Bronchial epithelial cell (primary cell): ENCODE measurements around the gene NNMT. TPM values are rescaled to one million over a fixed set of nuclear protein-coding genes. Genes with fewer than 3 reads are reported as not detected.

Experiments
- DNase-seq: peaks from one replicate; pipeline ENCODE4 v3.0.0-alpha.2; 2010; ENCODE audit warnings: low read depth
- FAIRE-seq: peaks from 2 replicates; lab custom pipeline; 2011; peaks lifted over from hg19 to GRCh38; lab: Jason Lieb, UNC
- H3K27me3 ChIP-seq: 2 replicates; pipeline ENCODE4 v1.5.1; 2011; ENCODE audit warnings: low read length; ENCODE audit not compliant: control insufficient read depth, insufficient read depth
- H3K36me3 ChIP-seq: 2 replicates; pipeline ENCODE4 v1.5.1; 2011; ENCODE audit warnings: low read length; ENCODE audit not compliant: control insufficient read depth, insufficient read depth
- H3K4me3 ChIP-seq: 2 replicates; pipeline ENCODE4 v1.5.1; 2011; ENCODE audit warnings: mild to moderate bottlenecking, low read depth, low read length, control low read depth
- total RNA-seq: library from RNA; depleted of rRNA; stranded (reverse); fragments of >200 nt; gene quantifications from 2 replicates; pipeline ENCODE4 v1.2.1, GENCODE V29; 2014
- TF ChIP-seq, protein P1 (sequence below): IDR thresholded peaks from 2 replicates; pipeline ENCODE4 v1.5.1; 2011; ENCODE audit warnings: mild to moderate bottlenecking, moderate library complexity, low read length, control low read depth, inconsistent platforms; ENCODE audit not compliant: insufficient read depth, severe bottlenecking

The NNMT gene
- total RNA-seq, 1 donor from 2014 or later, result 11.6 TPM

DNA sequence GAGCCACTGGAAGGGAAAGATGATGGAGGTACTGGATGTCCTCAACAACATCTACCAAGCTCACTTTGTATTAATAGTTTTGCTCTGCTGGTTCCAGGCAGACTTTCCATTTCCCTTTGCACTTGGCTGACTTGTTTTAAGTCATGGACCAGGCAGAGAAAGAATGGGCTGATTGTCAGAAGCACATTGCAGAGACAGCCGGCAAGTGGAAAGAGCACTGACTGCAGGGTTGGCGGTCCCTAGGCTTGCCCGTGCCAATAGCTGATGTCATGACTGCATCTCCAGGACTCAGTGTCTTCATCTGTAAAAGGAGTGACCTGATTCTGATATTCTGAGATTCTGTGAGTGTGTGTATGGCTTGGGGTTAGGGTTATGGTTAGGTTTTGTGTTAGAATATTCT, 20.9 kb upstream of the NNMT start:
- FAIRE-seq, result no peak
- Histone ChIP-seq H3K36me3 (no peaks in the 10 kb centered on the region), H3K27me3 (peaks cover 3% of the 10 kb centered on the region), H3K4me3 (no peak overlapping the region)
- TF ChIP-seq, protein P1, sequence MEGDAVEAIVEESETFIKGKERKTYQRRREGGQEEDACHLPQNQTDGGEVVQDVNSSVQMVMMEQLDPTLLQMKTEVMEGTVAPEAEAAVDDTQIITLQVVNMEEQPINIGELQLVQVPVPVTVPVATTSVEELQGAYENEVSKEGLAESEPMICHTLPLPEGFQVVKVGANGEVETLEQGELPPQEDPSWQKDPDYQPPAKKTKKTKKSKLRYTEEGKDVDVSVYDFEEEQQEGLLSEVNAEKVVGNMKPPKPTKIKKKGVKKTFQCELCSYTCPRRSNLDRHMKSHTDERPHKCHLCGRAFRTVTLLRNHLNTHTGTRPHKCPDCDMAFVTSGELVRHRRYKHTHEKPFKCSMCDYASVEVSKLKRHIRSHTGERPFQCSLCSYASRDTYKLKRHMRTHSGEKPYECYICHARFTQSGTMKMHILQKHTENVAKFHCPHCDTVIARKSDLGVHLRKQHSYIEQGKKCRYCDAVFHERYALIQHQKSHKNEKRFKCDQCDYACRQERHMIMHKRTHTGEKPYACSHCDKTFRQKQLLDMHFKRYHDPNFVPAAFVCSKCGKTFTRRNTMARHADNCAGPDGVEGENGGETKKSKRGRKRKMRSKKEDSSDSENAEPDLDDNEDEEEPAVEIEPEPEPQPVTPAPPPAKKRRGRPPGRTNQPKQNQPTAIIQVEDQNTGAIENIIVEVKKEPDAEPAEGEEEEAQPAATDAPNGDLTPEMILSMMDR, result no peak
- DNase-seq, result no peak

DNA sequence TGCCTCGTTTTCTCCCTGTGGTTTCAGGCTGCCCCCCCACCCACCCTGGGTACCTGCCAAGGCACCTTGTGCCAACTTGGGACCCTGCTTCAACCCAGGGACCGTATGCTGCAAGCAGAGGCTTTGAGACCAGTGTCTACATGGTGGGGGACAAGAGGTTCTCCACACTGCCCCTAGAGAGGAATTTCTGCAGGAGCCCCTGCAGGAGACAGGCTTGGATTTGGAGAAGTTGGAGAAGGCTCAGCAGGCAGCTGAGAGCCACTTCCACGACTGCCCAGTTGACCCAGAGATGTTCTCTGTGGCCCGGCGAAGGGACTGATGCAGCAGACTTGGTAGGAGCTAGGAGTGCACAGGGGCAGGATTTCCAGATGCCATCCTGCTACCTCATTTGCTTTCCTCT, 20.1 kb upstream of the NNMT start:
- FAIRE-seq, result no peak
- TF ChIP-seq, protein P1, result no peak
- DNase-seq, result no peak
- Histone ChIP-seq H3K27me3 (peaks cover 2% of the 10 kb centered on the region), H3K36me3 (no peaks in the 10 kb centered on the region), H3K4me3 (no peak overlapping the region)

DNA sequence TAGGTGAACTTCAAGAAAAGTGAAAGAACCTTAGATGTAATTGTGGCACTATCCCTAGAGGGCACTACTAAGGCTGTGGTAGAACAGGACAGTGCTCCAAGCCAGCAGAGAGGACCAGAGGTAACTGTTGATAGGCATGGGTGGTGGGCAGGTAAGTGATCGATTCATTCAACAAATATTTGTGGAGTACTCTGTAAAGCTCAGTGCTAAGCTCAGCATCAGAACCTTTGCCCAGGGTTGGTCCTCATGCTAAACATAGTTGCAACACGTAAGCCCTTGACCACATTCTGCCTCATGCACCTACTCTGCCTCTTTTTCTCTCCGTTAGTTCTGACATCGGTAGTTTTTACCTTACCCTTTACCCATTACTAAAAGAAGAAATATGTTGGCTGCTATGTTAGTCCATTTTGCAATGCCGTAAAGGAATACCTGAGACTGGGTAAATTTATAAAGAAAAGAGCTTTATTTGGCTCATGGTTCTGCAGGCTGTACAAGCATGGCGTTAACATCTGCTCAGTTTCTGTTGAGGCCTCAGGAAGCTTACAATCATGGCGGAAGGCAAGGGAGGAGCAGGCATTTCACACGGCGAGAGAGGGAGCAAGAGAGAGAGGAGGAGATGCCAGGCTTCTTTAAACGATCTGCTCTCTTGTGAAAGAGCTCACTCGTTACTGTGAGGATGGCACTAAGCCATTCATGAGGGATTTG, 18.4 kb upstream of the NNMT start:
- H3K27me3 ChIP-seq, result no peaks in the 10 kb centered on the region
- TF ChIP-seq, protein P1, result no peak
- no peak overlapping the region for H3K4me3 ChIP-seq
- no peak for DNase-seq
- no peaks in the 10 kb centered on the region for H3K36me3 ChIP-seq
- no peak for FAIRE-seq

DNA sequence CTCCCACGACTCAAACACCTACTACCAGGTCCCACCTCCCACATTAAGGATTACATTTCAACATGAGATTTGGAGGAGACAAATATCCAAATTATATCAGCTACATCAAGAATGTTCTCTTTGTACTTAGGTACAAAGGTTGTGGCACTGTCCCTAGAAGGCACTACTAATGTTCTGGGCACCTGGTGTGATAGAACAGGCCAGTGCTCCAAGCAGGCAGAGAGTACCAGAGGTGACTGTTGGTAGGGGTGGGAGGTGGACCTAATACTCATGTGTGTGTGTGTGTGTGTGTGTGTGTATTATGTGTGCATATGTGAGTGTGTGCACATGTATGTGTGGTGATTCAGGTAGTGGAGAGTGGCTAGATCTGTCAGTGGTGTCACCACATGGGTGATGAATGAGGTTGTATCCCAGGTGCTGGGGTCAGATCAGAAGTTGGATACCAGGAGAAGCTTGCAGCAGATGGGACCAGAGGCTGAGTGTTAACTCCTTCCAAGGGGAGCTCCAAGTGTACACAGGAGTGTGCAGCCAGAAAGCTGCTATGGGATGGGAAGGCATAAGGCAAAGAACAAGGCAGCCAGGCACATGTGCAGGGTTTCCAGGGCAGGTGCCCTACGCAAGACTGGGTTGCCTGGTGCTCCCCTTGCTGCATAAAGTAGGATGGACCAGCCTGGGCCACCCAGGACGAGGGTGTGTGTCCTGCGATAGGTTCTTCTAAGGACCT, 17.7 kb upstream of the NNMT start:
- no peaks in the 10 kb centered on the region for H3K27me3 ChIP-seq
- TF ChIP-seq, protein P1, result no peak
- DNase-seq, result no peak
- no peaks in the 10 kb centered on the region for H3K36me3 ChIP-seq
- no peak overlapping the region for H3K4me3 ChIP-seq
- FAIRE-seq, result peak; percentile 58

DNA sequence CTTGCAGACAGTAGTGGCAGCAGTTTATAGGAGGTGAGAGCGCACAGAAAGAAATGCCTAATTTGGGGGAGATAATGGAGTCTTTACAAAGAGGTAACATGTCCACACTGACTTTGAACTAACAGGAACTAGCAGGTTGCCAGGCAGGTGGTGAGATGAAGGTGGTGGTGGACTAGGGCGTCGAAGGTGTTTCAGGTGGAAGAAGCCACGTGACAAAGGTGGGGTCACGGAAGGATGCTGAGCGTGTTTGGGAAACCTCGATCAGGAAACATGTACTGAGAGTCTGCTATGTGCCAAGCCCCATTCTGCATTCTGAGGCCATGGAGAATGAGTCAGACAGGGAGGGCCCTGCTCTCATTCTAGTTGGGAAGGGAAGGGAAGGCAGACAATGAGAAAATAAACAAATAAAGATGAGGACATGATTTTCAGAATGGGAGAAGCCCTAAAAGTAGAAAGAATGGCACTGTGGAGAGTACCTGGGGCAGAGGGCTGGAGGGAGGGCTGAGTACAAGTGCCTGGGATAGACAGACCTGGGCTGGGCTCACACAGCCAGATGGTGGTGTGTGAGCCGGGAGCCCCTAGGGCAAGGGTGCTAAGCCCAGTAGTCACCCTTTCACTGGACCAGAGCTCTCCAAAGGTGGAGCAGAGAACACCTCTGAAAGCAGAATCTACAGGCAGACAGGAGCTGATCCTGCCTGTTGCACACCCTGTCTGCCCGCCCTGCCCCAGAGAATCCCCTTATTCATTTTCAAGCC, 16.2 kb upstream of the NNMT start:
- Histone ChIP-seq H3K36me3 (no peaks in the 10 kb centered on the region), H3K27me3 (no peaks in the 10 kb centered on the region), H3K4me3 (no peak overlapping the region)
- no peak for FAIRE-seq
- peak; percentile 56 for DNase-seq
- TF ChIP-seq, protein P1, result no peak
